Vagina (tissue), 2 donors: Measurements from ENCODE around the gene SLC25A12. TPM values are rescaled to one million over a fixed set of nuclear protein-coding genes. Genes with fewer than 3 reads are reported as not detected.

ENCODE experiments used
- DNase-seq, 2 donors: peaks; one replicate each; pipeline ENCODE4 v3.0.0-alpha.2; 2017; ENCODE audit errors: extremely low spot score in 2 of 2
- H3K27ac ChIP-seq: fragments of 200-600 bp; sonication (generic); one replicate; pipeline ENCODE4 v1.5.1; 2019
- H3K27me3 ChIP-seq: fragments of 200-600 bp; sonication (generic); one replicate; pipeline ENCODE4 v1.5.1; 2019
- H3K36me3 ChIP-seq, 2 donors: fragments of 200-600 bp; sonication (generic); one replicate each; pipeline ENCODE4 v1.5.1; 2017 to 2019
- H3K4me1 ChIP-seq: fragments of 200-600 bp; sonication (generic); one replicate; pipeline ENCODE4 v1.5.1; 2019
- H3K4me3 ChIP-seq, 2 donors: fragments of 200-600 bp; sonication (generic); 1 replicate in 1 of 2; 2 replicates in 1 of 2; pipeline ENCODE4 v1.5.1; 2016 to 2019
- H3K9me3 ChIP-seq: fragments of 200-600 bp; sonication (generic); one replicate; pipeline ENCODE4 v1.5.1; 2019
- CTCF ChIP-seq, 3 experiments: fragments of 450-650 bp in 2 of 3; fragments of 200-600 bp in 1 of 3; sonication (generic) in 1 of 3; IDR thresholded peaks; one replicate each; pipeline ENCODE4 v1.5.1; 2017 to 2019; ENCODE audit warnings: antibody characterized with exemption in 3 of 3, mild to moderate bottlenecking in 2 of 3, moderate library complexity in 2 of 3
- POLR2A ChIP-seq, 2 donors: fragments of 450-650 bp; IDR thresholded peaks; one replicate each; pipeline ENCODE4 v1.6.1; 2017; ENCODE audit warnings: antibody characterized with exemption in 2 of 2, mild to moderate bottlenecking in 2 of 2, moderate library complexity in 2 of 2
- POLR2AphosphoS5 ChIP-seq, 2 donors: sonication (generic); formaldehyde crosslinking; IDR thresholded peaks; one replicate each; pipeline ENCODE4 v1.9.0; 2017; ENCODE audit warnings: antibody characterized with exemption in 2 of 2, mild to moderate bottlenecking in 2 of 2, low read depth in 1 of 2; ENCODE audit not compliant: insufficient read depth in 1 of 2
- intact Hi-C: fragments of 100-400 bp; cut with DNase I; formaldehyde crosslinking; loops from one replicate; pipeline ENCODE4 v1.15.1; 2023
- total RNA-seq: library from RNA; depleted of rRNA; stranded (reverse); fragments of >200 nt; gene quantifications from one replicate; pipeline ENCODE4 v1.2.3, GENCODE V29; 2016

SLC25A12 gene
- total RNA-seq, 1 donor from 2014 or later, result 26.0 TPM

- no peaks in the 10 kb centered on the region for H3K4me1 ChIP-seq
- H3K36me3 ChIP-seq, result peaks cover 0 to 5% of the 10 kb centered on the region in 2 donors
- TF ChIP-seq CTCF (IDR thresholded peaks at IDR 0.05) (no peak), POLR2AphosphoS5 (IDR thresholded peaks at IDR 0.05; ENCODE audit: insufficient read depth in 1 of 2, low read depth in 1 of 2) (no peak), POLR2A (IDR thresholded peaks at IDR 0.05) (no peak)
- H3K9me3 ChIP-seq, result no peaks in the 10 kb centered on the region
- no peak for DNase-seq
- no peaks in the 10 kb centered on the region for H3K27me3 ChIP-seq
- no peak overlapping the region for H3K27ac ChIP-seq
- H3K4me3 ChIP-seq, result no peak overlapping the region
- intact Hi-C loops, result no loop called here
Observed at GRCh38 chr2:171798156-171798820, 95.8 kb downstream of the SLC25A12 start.

DNA sequence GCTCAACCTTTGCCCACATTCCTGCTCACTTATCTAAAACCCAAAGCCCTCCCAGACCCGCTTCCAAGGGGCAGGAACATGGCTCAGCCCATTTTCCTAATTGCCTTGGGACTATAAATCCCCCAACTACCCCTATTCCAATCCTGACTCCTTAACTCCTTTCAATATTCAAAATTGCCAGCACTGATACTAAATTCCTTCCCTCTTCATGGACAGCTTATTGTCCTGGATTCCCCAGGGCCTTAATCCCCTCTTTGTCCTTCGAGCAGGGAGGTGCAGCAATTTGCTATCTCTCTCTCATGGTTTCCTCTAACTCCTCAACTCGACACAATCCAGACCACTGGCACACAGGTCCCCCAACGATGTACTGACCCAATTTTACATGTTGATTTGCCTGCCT lies 99.1 kb downstream of the SLC25A12 start:
- DNase-seq, result no peak
- H3K36me3 ChIP-seq, result peaks cover 0 to 15% of the 10 kb centered on the region in 2 donors
- H3K4me1 ChIP-seq, result no peaks in the 10 kb centered on the region
- no peaks in the 10 kb centered on the region for H3K27me3 ChIP-seq
- TF ChIP-seq CTCF (IDR thresholded peaks at IDR 0.05) (no peak), POLR2AphosphoS5 (IDR thresholded peaks at IDR 0.05; ENCODE audit: insufficient read depth in 1 of 2, low read depth in 1 of 2) (no peak), POLR2A (IDR thresholded peaks at IDR 0.05) (no peak)
- H3K4me3 ChIP-seq, result no peak overlapping the region
- H3K27ac ChIP-seq, result no peak overlapping the region
- intact Hi-C loops, result no loop called here
- H3K9me3 ChIP-seq, result no peaks in the 10 kb centered on the region

DNA sequence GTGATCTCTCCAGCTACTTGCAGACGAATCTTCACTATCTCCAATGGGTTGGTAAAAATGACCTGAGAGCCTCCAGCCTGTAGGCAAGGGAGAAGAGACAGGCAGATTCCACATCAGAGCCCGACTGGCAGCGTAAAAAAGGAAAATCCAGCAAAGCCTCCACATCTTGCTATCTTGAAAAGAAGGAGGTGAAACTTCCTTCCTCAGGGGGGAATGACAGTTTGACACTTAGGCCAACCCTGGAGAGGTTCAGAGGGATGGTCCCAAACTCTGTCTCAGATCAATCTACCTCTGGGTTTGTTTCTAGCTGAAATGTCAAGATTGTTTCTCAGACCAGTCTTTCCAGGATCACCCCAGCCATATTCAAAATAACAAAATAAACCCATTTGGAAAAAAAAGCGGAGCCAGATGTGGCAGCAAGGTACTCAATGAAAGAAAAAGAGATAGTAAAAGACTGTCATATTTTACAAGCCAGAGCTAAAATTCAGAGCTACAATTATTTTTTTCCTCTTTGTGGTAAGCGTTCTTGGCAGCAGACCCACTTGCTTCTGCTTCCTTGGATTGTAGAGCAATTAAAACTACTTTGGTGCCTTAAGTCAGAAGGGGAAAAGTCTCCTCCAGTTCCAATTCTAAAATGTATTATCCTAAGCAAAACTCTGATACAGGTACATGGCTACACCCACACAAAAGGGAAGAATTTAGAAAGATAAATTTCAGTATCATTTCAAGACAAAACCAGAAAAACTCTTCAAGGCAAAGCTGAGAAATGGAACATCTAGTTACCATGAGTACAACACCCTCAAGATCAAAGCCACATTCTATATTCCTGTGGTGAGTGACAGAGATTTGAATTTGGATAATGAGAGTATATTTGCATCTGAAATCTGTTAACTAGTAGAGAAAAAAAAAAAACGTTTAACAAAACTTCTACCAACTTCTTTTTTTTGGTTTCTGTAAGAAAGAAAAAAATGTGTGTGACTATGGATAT lies 100.1 kb downstream of the SLC25A12 start:
- TF ChIP-seq POLR2AphosphoS5 (IDR thresholded peaks at IDR 0.05; ENCODE audit: insufficient read depth in 1 of 2, low read depth in 1 of 2), result no peak
- no peak for TF ChIP-seq POLR2A (IDR thresholded peaks at IDR 0.05)
- TF ChIP-seq CTCF (IDR thresholded peaks at IDR 0.05), result no peak
- intact Hi-C loops, result no loop called here
- Histone ChIP-seq H3K27ac (no peak overlapping the region), H3K27me3 (no peaks in the 10 kb centered on the region), H3K4me1 (no peaks in the 10 kb centered on the region), H3K4me3 (no peak overlapping the region), H3K9me3 (no peaks in the 10 kb centered on the region), H3K36me3 (peaks cover 0 to 18% of the 10 kb centered on the region in 2 donors)
- no peak for DNase-seq

- Histone ChIP-seq H3K27me3 (no peaks in the 10 kb centered on the region), H3K9me3 (no peaks in the 10 kb centered on the region), H3K4me3 (no peak overlapping the region), H3K4me1 (no peaks in the 10 kb centered on the region), H3K36me3 (peaks cover 0 to 18% of the 10 kb centered on the region in 2 donors), H3K27ac (no peak overlapping the region)
- TF ChIP-seq CTCF (IDR thresholded peaks at IDR 0.05) (no peak), POLR2A (IDR thresholded peaks at IDR 0.05) (no peak), POLR2AphosphoS5 (IDR thresholded peaks at IDR 0.05; ENCODE audit: insufficient read depth in 1 of 2, low read depth in 1 of 2) (no peak)
- intact Hi-C loops, result no loop called here
- no peak for DNase-seq
Observed at GRCh38 chr2:171792886-171793580, 101.0 kb downstream of the SLC25A12 start.
